GM21390 (cell line): ENCODE measurements around the gene TNFRSF4.
"Not testable (repeated sequence)": the region's sequence is repeated elsewhere in the genome, so short reads cannot be mapped to it uniquely, and the experiment has no call there.

ENCODE experiments used
- ATAC-seq: cut with Tn5 transposase; IDR thresholded peaks from one replicate; pipeline ENCODE4 v1.9.1; 2021; ENCODE audit not compliant: unreplicated experiment

Gene TNFRSF4

GRCh38 chr1:1213345-1214265, at the start of gene TNFRSF4:
Gene TNFRSF4, minus strand, starts transcription at chr1:1214153. Its CDS starts 26 bp downstream, at chr1:1214127.
- ATAC-seq: no peak

GRCh38 chr1:1262758-1263157, 48.8 kb upstream of the TNFRSF4 start:
- no peak for ATAC-seq

GRCh38 chr1:1262071-1262470, 48.1 kb upstream of the TNFRSF4 start:
- ATAC-seq: no peak

DNA sequence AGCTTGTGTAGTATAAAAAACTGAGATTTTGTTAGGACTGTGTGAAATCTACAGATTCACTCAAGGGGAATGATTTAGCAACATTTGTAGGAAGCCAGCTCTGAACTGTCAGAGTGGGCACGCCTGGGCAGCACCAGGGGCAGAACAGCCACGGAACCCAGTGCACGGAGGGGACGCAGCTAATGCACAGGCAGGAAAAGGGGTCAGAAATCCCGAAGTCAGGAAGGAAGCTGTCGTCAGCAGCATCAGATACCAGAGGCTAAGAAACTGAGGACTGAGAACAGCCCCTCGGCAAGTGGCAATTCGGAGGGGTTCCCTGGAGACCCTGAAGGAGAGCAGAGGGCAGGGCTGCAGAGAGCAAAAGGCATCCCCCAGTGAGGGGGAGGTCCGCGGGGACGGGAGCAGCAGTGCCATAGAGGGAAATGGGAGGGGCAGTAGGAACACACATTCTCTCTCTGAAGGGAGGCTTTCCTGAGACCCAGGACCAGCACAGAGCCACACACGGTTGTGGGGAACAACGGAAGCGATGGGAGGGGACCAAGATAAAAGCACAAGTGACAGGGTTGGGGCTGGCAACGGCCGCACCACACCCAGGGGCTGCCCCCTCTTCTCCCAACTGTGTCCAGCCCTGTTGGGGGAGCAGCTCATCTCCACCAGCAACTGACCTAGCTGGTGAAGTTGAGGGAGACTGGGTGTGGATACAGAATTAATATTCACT, 47.0 kb upstream of the TNFRSF4 start:
- ATAC-seq: no peak

DNA sequence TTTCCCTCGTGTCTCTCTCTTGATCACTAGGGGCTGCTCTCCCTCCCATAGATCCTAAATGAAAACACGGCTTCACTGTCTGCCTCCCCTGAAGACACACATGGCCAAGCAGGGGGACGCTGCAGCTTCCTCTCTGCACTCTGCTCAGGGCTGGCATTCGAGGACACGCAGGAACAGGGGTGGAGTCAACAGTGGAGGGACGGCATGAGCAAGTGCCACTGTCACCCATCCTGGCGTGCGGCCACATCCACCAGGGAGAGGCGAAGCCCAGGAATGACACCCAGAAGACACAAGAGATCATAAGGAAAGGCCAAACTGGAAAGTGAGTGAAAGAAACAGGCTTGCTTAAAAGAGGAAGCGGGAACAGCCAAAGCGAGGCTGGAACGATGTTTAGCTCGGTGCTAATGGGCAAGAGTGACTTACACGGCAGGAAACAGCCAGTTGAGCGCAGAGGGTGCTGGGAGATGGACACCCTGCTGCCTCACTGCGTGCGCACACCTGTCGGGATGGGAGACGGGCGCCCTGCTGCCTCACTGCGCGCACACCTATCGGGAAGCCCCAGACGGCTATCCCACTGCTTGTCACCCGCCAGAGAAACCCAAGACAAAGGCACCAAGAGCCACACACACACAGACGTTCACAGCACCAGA, 46.1 kb upstream of the TNFRSF4 start:
- ATAC-seq: no peak

GRCh38 chr1:1259540-1259939, 45.6 kb upstream of the TNFRSF4 start:
- no peak for ATAC-seq

DNA sequence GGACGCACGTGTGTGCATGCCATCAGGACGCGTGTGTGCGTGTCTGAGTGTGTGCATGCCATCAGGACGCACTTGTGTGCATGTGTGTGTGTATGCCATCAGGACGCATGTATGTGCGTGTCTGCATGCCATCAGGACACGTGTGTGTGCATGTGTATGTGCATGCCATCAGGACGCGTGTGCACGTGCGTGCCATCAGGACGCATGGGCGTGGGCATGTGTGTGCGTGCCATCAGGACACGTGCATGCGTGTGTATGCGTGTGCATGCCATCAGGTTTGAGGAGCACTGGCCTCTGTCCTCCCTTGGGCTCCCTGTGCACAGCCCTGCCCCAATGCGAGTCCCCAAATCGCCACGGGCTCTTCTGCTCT, 45.2 kb upstream of the TNFRSF4 start:
- ATAC-seq: no peak

GRCh38 chr1:1256956-1257871, 43.3 kb upstream of the TNFRSF4 start:
- no peak for ATAC-seq

DNA sequence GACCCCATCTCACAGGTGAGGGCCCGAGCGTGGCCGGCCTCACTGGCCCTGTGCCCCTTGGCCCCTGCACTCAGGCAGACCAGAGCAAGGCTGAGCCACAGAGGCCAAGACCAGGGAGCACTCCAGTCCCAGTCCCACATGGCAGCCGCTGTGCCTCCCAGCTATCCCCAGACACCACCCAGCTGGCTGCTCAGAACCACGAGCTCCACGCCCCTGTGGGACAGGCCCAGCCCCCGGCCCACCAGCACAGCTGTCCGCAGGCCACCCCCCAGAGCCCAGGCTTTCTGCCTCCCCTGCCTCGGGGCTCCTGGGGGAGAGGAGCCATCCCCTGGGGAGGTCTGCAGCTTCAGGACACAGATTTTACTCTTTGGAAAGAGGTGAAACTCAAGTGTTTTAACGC, 41.7 kb upstream of the TNFRSF4 start:
- no peak for ATAC-seq

- ATAC-seq: no peak
Observed at GRCh38 chr1:1255078-1255477, 41.1 kb upstream of the TNFRSF4 start.

DNA sequence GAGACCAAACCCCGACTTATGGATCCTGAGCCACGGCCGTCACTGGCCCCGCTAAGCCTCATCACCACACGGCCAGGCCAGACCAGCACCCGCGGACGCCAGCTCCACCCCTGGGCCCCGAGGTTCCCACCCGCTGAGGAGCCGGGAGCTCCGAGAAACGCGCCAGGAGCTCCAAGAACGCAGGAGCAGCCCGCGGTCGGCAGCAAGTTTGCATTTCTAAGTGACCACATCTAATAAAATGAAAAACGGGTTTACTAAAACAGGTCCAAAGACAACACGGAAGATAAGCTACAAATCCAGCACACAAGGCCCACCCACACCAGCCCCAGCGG, 40.7 kb upstream of the TNFRSF4 start:
- ATAC-seq: no peak

GRCh38 chr1:1253972-1254666, 40.2 kb upstream of the TNFRSF4 start:
- no peak for ATAC-seq

- no peak for ATAC-seq
Observed at GRCh38 chr1:1253314-1253713, 39.4 kb upstream of the TNFRSF4 start.

GRCh38 chr1:1250786-1251284, 36.9 kb upstream of the TNFRSF4 start:
- ATAC-seq: no peak

DNA sequence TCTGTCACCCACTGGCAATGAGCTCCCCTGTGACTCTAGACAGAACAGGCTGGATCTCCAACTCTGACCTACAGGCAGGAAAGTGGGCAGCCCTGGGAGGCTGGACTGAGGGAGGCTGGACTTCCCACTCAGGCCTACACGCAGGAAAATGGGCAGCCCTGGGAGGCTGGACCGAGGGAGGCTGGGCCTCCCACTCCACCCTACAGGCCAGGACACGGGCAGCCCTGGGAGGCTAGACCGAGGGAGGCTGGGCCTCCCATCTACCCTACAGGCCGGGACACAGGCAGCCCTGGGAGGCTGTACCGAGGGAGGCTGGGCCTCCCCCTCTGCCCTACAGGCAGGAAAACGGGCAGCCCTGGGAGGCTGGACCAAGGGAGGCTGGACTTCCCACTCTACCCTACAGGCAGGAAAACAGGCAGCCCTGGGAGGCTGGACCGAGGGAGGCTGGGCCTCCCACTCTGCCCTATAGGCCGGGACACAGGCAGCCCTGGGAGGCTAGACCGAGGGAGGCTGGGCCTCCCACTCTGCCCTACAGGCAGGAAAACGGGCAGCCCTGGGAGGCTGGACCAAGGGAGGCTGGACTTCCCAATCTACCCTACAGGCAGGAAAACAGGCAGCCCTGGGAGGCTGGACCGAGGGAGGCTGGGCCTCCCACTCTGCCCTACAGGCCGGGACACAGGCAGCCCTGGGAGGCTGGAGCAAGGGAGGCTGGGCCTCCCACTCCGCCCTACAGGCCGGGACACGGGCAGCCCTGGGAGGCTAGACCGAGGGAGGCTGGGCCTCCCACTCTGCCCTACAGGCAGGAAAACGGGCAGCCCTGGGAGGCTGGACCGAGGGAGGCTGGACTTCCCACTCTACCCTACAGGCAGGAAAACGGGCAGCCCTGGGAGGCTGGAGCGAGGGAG, 34.3 kb upstream of the TNFRSF4 start:
- ATAC-seq: not testable (repeated sequence)

DNA sequence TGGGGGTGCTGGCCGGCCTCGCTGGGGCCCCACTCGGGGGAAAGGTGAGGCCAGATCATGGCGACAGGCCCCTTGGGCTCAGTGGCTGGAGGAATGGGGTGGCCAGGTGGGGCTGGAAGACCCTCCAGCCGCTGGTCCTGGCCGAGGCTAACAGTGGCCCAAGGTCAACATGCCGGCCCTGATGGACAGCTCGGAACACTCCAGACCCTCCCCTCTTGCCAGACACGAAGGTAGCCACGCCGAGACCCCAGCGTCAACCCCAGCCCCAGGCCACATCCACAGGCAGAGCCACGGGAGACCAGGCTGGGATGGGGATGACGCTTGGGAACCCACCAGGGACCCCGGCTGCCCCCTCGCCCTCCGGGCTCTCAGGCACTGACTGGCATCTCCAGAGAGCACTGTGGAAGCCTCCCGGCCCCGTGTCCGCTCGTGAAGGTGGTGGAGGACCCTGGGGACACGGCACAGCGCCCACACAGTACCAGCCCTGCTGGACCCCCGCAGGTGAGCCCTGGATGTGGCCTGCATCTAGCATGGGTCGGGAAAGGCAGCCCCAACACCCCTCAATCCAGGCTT, 33.5 kb upstream of the TNFRSF4 start:
- no peak for ATAC-seq

DNA sequence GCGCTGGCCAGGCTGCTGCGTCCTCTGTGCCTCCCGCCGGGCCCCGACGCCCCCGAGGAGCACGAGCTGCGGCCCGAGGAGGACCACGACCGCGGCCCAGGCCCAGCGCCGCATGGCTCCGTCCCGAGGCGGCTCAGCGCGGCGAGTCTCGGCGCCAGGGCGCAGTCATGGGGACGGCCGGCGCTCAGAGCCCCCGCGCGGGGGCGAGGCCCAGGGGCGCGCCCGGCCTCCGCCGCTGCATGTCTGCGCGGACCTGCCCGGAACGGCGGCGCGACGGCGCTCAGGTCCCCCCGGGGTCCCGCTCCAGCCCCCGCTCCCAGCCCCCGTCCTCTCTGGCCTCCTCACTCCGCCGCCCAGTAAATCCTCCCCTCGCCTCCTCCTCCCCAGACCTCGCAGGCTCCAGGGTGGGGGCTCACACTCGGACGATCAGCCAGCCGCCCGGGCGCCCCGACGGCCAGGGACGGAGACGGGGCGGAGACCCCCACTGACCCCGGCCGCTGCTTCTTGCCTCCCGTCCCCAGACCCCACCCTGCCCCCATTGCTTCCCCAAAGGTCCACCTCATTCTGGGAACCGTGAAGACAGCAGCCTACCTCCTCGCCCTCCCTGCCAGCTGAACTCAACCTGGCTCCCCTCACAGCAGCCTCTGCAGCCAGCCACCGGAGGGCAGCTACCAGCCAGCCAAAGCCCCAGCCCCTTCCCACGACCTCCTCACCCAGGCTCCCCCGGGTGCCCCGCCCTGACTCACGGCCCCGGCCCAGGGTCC, 32.8 kb upstream of the TNFRSF4 start, which contains the start of gene C1QTNF12:
Gene C1QTNF12, minus strand, starts transcription at position 146 of the 764 bp plus-strand sequence. Its CDS starts 32 bp downstream, at position 114.
- no peak for ATAC-seq
